ENCODE results near the gene TNF. TPM values are rescaled to one million over a fixed set of nuclear protein-coding genes. Genes with fewer than 3 reads are reported as not detected.

TNF gene
- total and polyA plus RNA-seq, 2 of the 13 experiments (the other 11 are each of a cell fraction or from before 2014, with no cell fraction given), result not detected

- TF ChIP-seq ZBED4 (CRISPR knock-in tag; IDR thresholded peaks at IDR 0.05; ENCODE audit: borderline replicate concordance) (peak; percentile 54; the same call in 1 of the 2 replicates), ZNF331 (CRISPR knock-in tag; IDR thresholded peaks at IDR 0.05) (no peak; the same call in 1 of the 2 replicates), ZFX (CRISPR knock-in tag; IDR thresholded peaks at IDR 0.05; ENCODE audit: low read depth) (peak; percentile 83), SP2 (CRISPR knock-in tag; IDR thresholded peaks at IDR 0.05) (no peak; the same call in 1 of the 2 replicates), PTBP1 (IDR thresholded peaks at IDR 0.05; ENCODE audit: low read depth, low read length, poor library complexity, severe bottlenecking) (no peak), ZBTB43 (CRISPR knock-in tag; conservative IDR thresholded peaks at IDR 0.05) (peak; percentile 26; the same call in 1 of the 2 replicates), NFATC3 (CRISPR knock-in tag; IDR thresholded peaks at IDR 0.05) (no peak), ZNF432 (CRISPR knock-in tag; IDR thresholded peaks at IDR 0.05; ENCODE audit: borderline replicate concordance) (0 out of 2 replicates have a peak, but pooled peaks have one; percentile 47), AHDC1 (CRISPR knock-in tag; IDR thresholded peaks at IDR 0.05; ENCODE audit: borderline replicate concordance) (0 out of 2 replicates have a peak, but pooled peaks have one; percentile 35), ATF2 (CRISPR knock-in tag; IDR thresholded peaks at IDR 0.05) (no peak; the same call in 1 of the 2 replicates), YY1 (IDR thresholded peaks at IDR 0.05; ENCODE audit: insufficient read depth, insufficient replicate concordance, low read depth, low read length) (peak; percentile 96), ZNF510 (CRISPR knock-in tag; IDR thresholded peaks at IDR 0.05; ENCODE audit: low read depth) (no peak), ZBTB26 (CRISPR knock-in tag; IDR thresholded peaks at IDR 0.05; ENCODE audit: borderline replicate concordance) (no peak), ZNF570 (CRISPR knock-in tag; IDR thresholded peaks at IDR 0.05; ENCODE audit: borderline replicate concordance) (no peak)
These were observed 45.4 kb downstream of the TNF start, which contains the start of gene PRRC2A (continued) for GRCh38 chr6:31620586-31621319.
